ENCODE measurements around the gene ALKBH4. TPM values are rescaled to one million over a fixed set of nuclear protein-coding genes. Genes with fewer than 3 reads are reported as not detected.

The ALKBH4 gene
- total and polyA plus RNA-seq, 2 donors from 2014 or later, result 14.0 to 15.4 TPM

- DNase-seq (no peak), FAIRE-seq (no peak)
- Histone ChIP-seq H3K36me3 (ENCODE audit: control insufficient read depth in 2 of 3, insufficient read depth in 3 of 3, low read length in 3 of 3) (peaks cover 0 to 10% (median 2%) of the 10 kb centered on the region in 3 donors), H3K4me1 (ENCODE audit: control insufficient read depth in 2 of 3, insufficient read depth in 2 of 3, low read depth in 1 of 3, low read length in 3 of 3) (peaks cover 0 to 7% (median 4%) of the 10 kb centered on the region in 3 donors), H3K27me3 (ENCODE audit: control insufficient read depth, insufficient read depth, low read length) (no peaks in the 10 kb centered on the region), H3K27ac (ENCODE audit: low read depth in 2 of 2, low read length in 2 of 2) (peak overlapping the region in 1 of 2 donors; percentile 11), H3K9me3 (ENCODE audit: control insufficient read depth in 2 of 3, insufficient read depth in 1 of 3, low read length in 3 of 3) (no peaks in the 10 kb centered on the region), H3K4me3 (ENCODE audit: low read length in 3 of 3) (no peak overlapping the region), H3K9ac (ENCODE audit: low read length in 3 of 3) (no peak overlapping the region)
- intact Hi-C loops (cut with DNase I), result no loop called here
- no peak for TF ChIP-seq CTCF (IDR thresholded peaks at IDR 0.05; ENCODE audit: borderline replicate concordance, extremely low read depth, insufficient read depth)
Observed at GRCh38 chr7:102427019-102427405, 37.7 kb downstream of the ALKBH4 start.

GRCh38 chr7:102426268-102427018 lies 38.2 kb downstream of the ALKBH4 start:
- no peaks in the 10 kb centered on the region for H3K9me3 ChIP-seq (ENCODE audit: control insufficient read depth in 2 of 3, insufficient read depth in 1 of 3, low read length in 3 of 3)
- no peaks in the 10 kb centered on the region for H3K27me3 ChIP-seq (ENCODE audit: control insufficient read depth, insufficient read depth, low read length)
- DNase-seq (no peak), FAIRE-seq (no peak)
- H3K27ac ChIP-seq (ENCODE audit: low read depth in 2 of 2, low read length in 2 of 2), result peak overlapping the region in 1 of 2 donors; percentile 11
- H3K4me3 ChIP-seq (ENCODE audit: low read length in 3 of 3), result no peak overlapping the region
- H3K36me3 ChIP-seq (ENCODE audit: control insufficient read depth in 2 of 3, insufficient read depth in 3 of 3, low read length in 3 of 3), result peaks cover 0 to 13% (median 2%) of the 10 kb centered on the region in 3 donors
- no peak overlapping the region for H3K9ac ChIP-seq (ENCODE audit: low read length in 3 of 3)
- TF ChIP-seq CTCF (IDR thresholded peaks at IDR 0.05; ENCODE audit: borderline replicate concordance, extremely low read depth, insufficient read depth), result no peak
- intact Hi-C loops (cut with DNase I), result no loop called here
- H3K4me1 ChIP-seq (ENCODE audit: control insufficient read depth in 2 of 3, insufficient read depth in 2 of 3, low read depth in 1 of 3, low read length in 3 of 3), result peaks cover 0 to under 1% (median 0%) of the 10 kb centered on the region in 3 donors

DNA sequence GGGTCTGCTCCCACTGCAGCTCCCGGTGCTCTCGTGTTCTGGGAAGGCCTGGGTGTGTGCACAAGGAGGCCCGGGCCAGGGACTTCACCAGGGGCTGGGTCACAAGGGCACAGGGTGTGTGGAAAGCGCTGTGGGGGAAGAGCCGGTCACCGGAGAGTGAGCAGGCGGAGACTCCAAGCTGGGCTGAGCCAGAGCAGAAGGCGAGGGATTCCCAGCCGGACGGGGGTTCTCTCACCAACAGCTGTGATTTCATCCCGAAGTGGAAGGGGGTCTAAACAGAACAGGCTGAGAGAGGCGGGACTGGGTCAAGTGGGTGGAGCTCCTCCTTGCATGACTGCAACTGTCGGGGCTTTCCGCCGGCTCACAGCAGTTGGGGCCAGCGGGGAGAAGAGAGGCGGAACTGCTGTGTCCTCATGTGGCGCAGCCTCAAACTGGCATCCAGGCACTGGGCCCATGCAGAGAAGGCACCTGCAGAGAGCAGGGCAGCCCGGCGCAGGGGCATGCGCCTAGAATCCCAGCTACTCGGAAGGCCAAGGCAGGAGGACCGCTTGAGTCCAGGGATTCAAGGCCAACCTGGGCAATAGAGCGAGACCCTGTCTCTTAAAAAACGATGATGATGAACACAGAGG lies 38.9 kb downstream of the ALKBH4 start:
- FAIRE-seq (no peak), DNase-seq (peak; percentile 58 to 91 (median 72))
- no peak overlapping the region for H3K9ac ChIP-seq (ENCODE audit: low read length in 3 of 3)
- H3K27ac ChIP-seq (ENCODE audit: low read depth in 2 of 2, low read length in 2 of 2), result no peak overlapping the region
- intact Hi-C loops (cut with DNase I), result no loop called here
- peaks cover 0 to 17% (median 2%) of the 10 kb centered on the region in 3 donors for H3K36me3 ChIP-seq (ENCODE audit: control insufficient read depth in 2 of 3, insufficient read depth in 3 of 3, low read length in 3 of 3)
- H3K9me3 ChIP-seq (ENCODE audit: control insufficient read depth in 2 of 3, insufficient read depth in 1 of 3, low read length in 3 of 3), result no peaks in the 10 kb centered on the region
- no peaks in the 10 kb centered on the region for H3K4me1 ChIP-seq (ENCODE audit: control insufficient read depth in 2 of 3, insufficient read depth in 2 of 3, low read depth in 1 of 3, low read length in 3 of 3)
- no peaks in the 10 kb centered on the region for H3K27me3 ChIP-seq (ENCODE audit: control insufficient read depth, insufficient read depth, low read length)
- no peak for TF ChIP-seq CTCF (IDR thresholded peaks at IDR 0.05; ENCODE audit: borderline replicate concordance, extremely low read depth, insufficient read depth)
- no peak overlapping the region for H3K4me3 ChIP-seq (ENCODE audit: low read length in 3 of 3)

Data from kidney (tissue), 14 donors.